ENCODE measurements around the gene AFF1.

GRCh38 chr4:86909546-86910295 is 25.1 kb upstream of the AFF1 start:
- TF ChIP-seq, protein P1, sequence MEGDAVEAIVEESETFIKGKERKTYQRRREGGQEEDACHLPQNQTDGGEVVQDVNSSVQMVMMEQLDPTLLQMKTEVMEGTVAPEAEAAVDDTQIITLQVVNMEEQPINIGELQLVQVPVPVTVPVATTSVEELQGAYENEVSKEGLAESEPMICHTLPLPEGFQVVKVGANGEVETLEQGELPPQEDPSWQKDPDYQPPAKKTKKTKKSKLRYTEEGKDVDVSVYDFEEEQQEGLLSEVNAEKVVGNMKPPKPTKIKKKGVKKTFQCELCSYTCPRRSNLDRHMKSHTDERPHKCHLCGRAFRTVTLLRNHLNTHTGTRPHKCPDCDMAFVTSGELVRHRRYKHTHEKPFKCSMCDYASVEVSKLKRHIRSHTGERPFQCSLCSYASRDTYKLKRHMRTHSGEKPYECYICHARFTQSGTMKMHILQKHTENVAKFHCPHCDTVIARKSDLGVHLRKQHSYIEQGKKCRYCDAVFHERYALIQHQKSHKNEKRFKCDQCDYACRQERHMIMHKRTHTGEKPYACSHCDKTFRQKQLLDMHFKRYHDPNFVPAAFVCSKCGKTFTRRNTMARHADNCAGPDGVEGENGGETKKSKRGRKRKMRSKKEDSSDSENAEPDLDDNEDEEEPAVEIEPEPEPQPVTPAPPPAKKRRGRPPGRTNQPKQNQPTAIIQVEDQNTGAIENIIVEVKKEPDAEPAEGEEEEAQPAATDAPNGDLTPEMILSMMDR (optimal IDR thresholded peaks at IDR 0.05 in 1 of 3, IDR thresholded peaks at IDR 0.05 in 1 of 3, conservative IDR thresholded peaks at IDR 0.05 in 1 of 3; ENCODE audit: extremely low read depth in 1 of 3, insufficient read depth in 2 of 3, low read length in 3 of 3): no peak
- no peak for TF ChIP-seq EZH2 (IDR thresholded peaks at IDR 0.05; ENCODE audit: low read length)

Data from keratinocyte (primary cell).